Panc1 (cell line): ENCODE measurements around the gene MFSD6. TPM values are rescaled to one million over a fixed set of nuclear protein-coding genes. Genes with fewer than 3 reads are reported as not detected.

Experiments used
- ATAC-seq: fragments of 200-7000 bp; cut with Tn5 transposase; 2 replicates; pipeline ENCODE4 v1.9.1; 2020; ENCODE audit warnings: mild to moderate bottlenecking, moderate library complexity
- BruUV-seq: library from RNA; stranded (reverse); fragments of 400-500 nt; replicated peaks from 2 replicates; lab custom pipeline; 2021; lab: Mats Ljungman, UMichigan
- CTCF ChIA-PET: fragments of 300-600 bp; sonication (Branson Sonifier 250); formaldehyde crosslinking; loops from one replicate; lab custom pipeline; 2022; ENCODE audit warnings: antibody characterized with exemption; lab: Charles Lee
- POLR2A ChIA-PET: fragments of 300-600 bp; sonication (Branson Sonifier 250); formaldehyde crosslinking; loops from one replicate; lab custom pipeline; 2022; ENCODE audit warnings: antibody characterized with exemption; lab: Charles Lee
- DNase-seq: peaks from one replicate; pipeline ENCODE4 v3.0.0-alpha.2; 2010; ENCODE audit warnings: low read depth, low spot score
- H3K27ac ChIP-seq: 2 replicates; pipeline ENCODE4 v1.5.1; 2011; ENCODE audit warnings: mild to moderate bottlenecking, low read length, inconsistent platforms
- H3K27me3 ChIP-seq: fragments of 200-500 bp; sonication (Bioruptor generic); 2 replicates; pipeline ENCODE4 v1.6.0; 2014; ENCODE audit warnings: low read length, inconsistent platforms; ENCODE audit not compliant: control insufficient read depth, insufficient read depth
- H3K36me3 ChIP-seq: fragments of 200-500 bp; sonication (Bioruptor generic); 2 replicates; pipeline ENCODE4 v1.5.1; 2014; ENCODE audit warnings: inconsistent platforms, mild to moderate bottlenecking, low read length, moderate library complexity; ENCODE audit not compliant: control insufficient read depth, insufficient read depth
- H3K4me1 ChIP-seq: 2 replicates; pipeline ENCODE4 v1.5.1; 2011; ENCODE audit warnings: inconsistent platforms, mild to moderate bottlenecking, low read length, moderate library complexity; ENCODE audit not compliant: control insufficient read depth, insufficient read depth
- H3K4me3 ChIP-seq, 2 experiments: 2 replicates each; pipeline ENCODE4 v1.5.1; 2011 to 2012; ENCODE audit warnings: low read depth in 2 of 2, low read length in 2 of 2, mild to moderate bottlenecking in 2 of 2, inconsistent platforms in 1 of 2, moderate library complexity in 1 of 2
- H3K9me3 ChIP-seq: fragments of 200-500 bp; sonication (Bioruptor generic); 2 replicates; pipeline ENCODE4 v1.5.1; 2014; ENCODE audit warnings: low read depth, mild to moderate bottlenecking, inconsistent platforms, low read length, moderate library complexity; ENCODE audit not compliant: control insufficient read depth, insufficient read depth
- POLR2AphosphoS5 ChIP-seq: IDR thresholded peaks from 2 replicates; pipeline ENCODE4 v1.6.1; 2012; ENCODE audit warnings: mild to moderate bottlenecking, low read depth, low read length, moderate library complexity
- SIN3A ChIP-seq: IDR thresholded peaks from 2 replicates; pipeline ENCODE4 v1.6.1; 2012; ENCODE audit warnings: low read depth, mild to moderate bottlenecking, low read length, moderate library complexity, borderline replicate concordance; ENCODE audit not compliant: insufficient read depth
- TCF7L2 ChIP-seq: IDR thresholded peaks from 2 replicates; pipeline ENCODE4 v1.6.1; 2011; ENCODE audit warnings: mild to moderate bottlenecking, low read depth, low read length, inconsistent platforms
- in situ Hi-C: cut with HindIII; loops from 2 replicates; pipeline ENCODE4 v1.10.0; 2016; ENCODE audit warnings: low sequenced_read_pairs, low pct_unique_long_range_greater_than_20kb
- intact Hi-C: fragments of 100-400 bp; cut with micrococcal nuclease; formaldehyde crosslinking; loops from one replicate; pipeline ENCODE4 v1.10.0; 2022; ENCODE audit not compliant: unreplicated experiment
- total RNA-seq: library from RNA; stranded (reverse); gene quantifications from one replicate; pipeline ENCODE4 v1.2.1, GENCODE V29; 2021; ENCODE audit not compliant: unreplicated experiment
- TF ChIP-seq, protein P1 (sequence below): fragments of 450-650 bp; IDR thresholded peaks from 2 replicates; pipeline ENCODE4 v1.5.1; 2017; ENCODE audit warnings: mild to moderate bottlenecking
- TF ChIP-seq, protein P2 (sequence below), 2 experiments: IDR thresholded peaks; 2 replicates each; pipeline ENCODE4 v1.6.1; 2011 to 2012; ENCODE audit warnings: low read depth in 2 of 2, control low read depth in 1 of 2, low read length in 1 of 2, mild to moderate bottlenecking in 1 of 2, moderate library complexity in 1 of 2; ENCODE audit not compliant: insufficient read depth in 1 of 2

MFSD6 gene
- total RNA-seq, 1 experiment from 2014 or later = 10.4 TPM

DNA sequence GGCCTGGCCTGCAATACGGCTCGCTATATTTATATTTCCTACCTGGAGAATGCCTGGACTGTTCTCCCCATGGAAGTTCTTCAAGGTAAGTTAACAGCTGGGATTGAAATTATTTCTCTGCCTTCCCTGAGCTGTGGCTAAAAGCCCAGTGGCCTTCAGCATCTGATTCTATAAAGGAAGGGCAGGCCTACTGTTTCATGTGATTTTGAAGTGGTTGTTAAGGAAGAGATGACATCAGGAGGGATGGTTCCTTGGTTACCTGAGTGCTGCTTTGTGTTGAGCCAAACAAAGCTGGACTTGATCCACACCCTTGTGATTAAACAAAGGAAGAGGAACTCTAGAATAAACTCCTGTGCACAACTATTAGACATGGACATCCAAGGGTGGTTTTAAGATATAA lies 61.6 kb downstream of the MFSD6 start:
- Histone ChIP-seq H3K27ac (no peak overlapping the region), H3K4me3 (no peak overlapping the region), H3K36me3 (no peaks in the 10 kb centered on the region), H3K4me1 (peaks cover 3% of the 10 kb centered on the region; the same call in 1 of the 2 replicates), H3K9me3 (no peaks in the 10 kb centered on the region), H3K27me3 (no peaks in the 10 kb centered on the region)
- no TSS peak for BruUV-seq
- CTCF ChIA-PET = no interaction called here
- POLR2A ChIA-PET = no interaction called here
- TF ChIP-seq POLR2AphosphoS5 (no peak), SIN3A (no peak), TCF7L2 (no peak)
- TF ChIP-seq, protein P1, sequence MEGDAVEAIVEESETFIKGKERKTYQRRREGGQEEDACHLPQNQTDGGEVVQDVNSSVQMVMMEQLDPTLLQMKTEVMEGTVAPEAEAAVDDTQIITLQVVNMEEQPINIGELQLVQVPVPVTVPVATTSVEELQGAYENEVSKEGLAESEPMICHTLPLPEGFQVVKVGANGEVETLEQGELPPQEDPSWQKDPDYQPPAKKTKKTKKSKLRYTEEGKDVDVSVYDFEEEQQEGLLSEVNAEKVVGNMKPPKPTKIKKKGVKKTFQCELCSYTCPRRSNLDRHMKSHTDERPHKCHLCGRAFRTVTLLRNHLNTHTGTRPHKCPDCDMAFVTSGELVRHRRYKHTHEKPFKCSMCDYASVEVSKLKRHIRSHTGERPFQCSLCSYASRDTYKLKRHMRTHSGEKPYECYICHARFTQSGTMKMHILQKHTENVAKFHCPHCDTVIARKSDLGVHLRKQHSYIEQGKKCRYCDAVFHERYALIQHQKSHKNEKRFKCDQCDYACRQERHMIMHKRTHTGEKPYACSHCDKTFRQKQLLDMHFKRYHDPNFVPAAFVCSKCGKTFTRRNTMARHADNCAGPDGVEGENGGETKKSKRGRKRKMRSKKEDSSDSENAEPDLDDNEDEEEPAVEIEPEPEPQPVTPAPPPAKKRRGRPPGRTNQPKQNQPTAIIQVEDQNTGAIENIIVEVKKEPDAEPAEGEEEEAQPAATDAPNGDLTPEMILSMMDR = no peak
- TF ChIP-seq, protein P2, sequence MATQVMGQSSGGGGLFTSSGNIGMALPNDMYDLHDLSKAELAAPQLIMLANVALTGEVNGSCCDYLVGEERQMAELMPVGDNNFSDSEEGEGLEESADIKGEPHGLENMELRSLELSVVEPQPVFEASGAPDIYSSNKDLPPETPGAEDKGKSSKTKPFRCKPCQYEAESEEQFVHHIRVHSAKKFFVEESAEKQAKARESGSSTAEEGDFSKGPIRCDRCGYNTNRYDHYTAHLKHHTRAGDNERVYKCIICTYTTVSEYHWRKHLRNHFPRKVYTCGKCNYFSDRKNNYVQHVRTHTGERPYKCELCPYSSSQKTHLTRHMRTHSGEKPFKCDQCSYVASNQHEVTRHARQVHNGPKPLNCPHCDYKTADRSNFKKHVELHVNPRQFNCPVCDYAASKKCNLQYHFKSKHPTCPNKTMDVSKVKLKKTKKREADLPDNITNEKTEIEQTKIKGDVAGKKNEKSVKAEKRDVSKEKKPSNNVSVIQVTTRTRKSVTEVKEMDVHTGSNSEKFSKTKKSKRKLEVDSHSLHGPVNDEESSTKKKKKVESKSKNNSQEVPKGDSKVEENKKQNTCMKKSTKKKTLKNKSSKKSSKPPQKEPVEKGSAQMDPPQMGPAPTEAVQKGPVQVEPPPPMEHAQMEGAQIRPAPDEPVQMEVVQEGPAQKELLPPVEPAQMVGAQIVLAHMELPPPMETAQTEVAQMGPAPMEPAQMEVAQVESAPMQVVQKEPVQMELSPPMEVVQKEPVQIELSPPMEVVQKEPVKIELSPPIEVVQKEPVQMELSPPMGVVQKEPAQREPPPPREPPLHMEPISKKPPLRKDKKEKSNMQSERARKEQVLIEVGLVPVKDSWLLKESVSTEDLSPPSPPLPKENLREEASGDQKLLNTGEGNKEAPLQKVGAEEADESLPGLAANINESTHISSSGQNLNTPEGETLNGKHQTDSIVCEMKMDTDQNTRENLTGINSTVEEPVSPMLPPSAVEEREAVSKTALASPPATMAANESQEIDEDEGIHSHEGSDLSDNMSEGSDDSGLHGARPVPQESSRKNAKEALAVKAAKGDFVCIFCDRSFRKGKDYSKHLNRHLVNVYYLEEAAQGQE (IDR thresholded peaks at IDR 0.05; ENCODE audit: insufficient read depth in 1 of 2, low read depth in 2 of 2, low read length in 1 of 2) = no peak
- ATAC-seq (no peak), DNase-seq (no peak)
- intact Hi-C loops (no loop called here), in situ Hi-C loops (no loop called here)

DNA sequence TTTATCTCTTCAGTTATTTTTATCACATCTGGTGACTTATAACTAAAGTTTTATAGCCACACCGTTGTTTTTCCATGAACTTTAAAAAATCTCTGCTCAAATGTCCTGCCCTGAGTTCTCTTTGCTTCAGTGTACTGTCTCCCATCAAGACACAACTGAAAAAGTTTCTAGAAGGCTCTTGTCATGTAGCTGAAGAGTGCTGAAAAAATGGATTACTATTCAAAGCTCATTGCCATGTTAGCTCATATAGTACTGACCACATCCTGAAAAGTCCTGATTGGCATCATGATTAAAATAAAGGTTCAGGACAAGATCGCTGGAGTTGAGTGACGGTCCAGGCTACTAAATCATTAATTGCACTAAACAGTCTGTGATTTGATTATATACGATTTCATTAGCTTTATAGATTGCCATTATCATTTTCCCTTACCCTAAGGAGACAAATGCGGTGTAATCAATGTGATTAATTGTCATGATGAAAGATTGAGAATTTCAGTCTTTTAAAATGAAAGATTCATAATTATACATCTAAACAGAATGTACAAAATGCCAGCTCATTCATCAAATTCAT lies 62.2 kb downstream of the MFSD6 start:
- H3K9me3 ChIP-seq = no peaks in the 10 kb centered on the region
- 0 out of 2 replicates have a peak overlapping the region, but pooled peaks have one; percentile 34 for H3K27ac ChIP-seq
- POLR2A ChIA-PET = no interaction called here
- no peak overlapping the region for H3K4me3 ChIP-seq
- in situ Hi-C loops (no loop called here), intact Hi-C loops (no loop called here)
- no peaks in the 10 kb centered on the region for H3K27me3 ChIP-seq
- DNase-seq (no peak), ATAC-seq (no peak)
- H3K4me1 ChIP-seq = peaks cover 3% of the 10 kb centered on the region; the same call in 1 of the 2 replicates
- CTCF ChIA-PET = no interaction called here
- no peak for TF ChIP-seq TCF7L2
- no peak for TF ChIP-seq SIN3A
- TF ChIP-seq, protein P2 (IDR thresholded peaks at IDR 0.05; ENCODE audit: insufficient read depth in 1 of 2, low read depth in 2 of 2, low read length in 1 of 2) = no peak
- TF ChIP-seq, protein P1 = no peak
- no peak for TF ChIP-seq POLR2AphosphoS5
- H3K36me3 ChIP-seq = no peaks in the 10 kb centered on the region
- BruUV-seq = no TSS peak
